ENCODE results near the gene TXNDC11.

Gene TXNDC11

DNA sequence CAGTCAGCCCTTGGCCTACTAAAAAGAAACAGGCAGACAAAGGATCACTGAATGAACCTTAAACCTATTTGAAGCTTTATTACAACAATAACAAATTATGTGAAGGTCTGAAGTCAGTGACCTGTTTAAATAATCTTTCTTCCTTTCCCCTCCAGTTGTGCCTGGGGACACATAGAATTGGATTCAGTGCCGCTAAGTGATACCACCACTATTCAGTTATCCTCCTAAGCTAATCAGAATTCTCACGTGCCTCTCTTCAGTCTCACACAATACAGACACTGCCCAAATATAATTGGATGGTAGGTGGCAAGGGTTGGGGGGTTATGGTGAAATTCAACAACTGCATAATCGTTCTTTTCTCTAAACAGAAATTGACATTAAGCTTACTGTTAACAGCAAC is 11.4 kb downstream of the TXNDC11 start:
- H3K4me3 ChIP-seq (ENCODE audit: low read length), result no peak overlapping the region
- DNase-seq (ENCODE audit: low read depth, low spot score), result no peak

DNA sequence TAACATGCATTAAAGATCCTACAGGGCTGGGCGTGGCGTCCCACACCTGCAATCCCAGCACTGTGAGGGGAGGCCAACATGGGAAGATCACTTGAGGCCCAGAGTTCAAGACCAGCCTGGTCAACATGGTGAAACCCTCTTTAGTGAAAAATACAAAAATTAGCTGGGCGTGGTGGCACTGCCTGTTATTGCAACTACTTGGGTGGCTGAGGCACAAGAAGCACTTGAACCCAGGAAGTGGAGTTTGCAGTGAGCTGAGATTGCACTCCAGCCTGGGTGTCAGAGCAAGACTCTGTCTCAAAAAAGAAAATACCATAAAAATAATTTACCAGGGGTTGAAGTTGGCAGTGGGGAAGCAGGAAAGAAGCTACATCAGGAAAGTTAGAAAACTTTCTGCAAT is 12.9 kb downstream of the TXNDC11 start:
- DNase-seq (ENCODE audit: low read depth, low spot score), result no peak
- no peak overlapping the region for H3K4me3 ChIP-seq (ENCODE audit: low read length)

DNA sequence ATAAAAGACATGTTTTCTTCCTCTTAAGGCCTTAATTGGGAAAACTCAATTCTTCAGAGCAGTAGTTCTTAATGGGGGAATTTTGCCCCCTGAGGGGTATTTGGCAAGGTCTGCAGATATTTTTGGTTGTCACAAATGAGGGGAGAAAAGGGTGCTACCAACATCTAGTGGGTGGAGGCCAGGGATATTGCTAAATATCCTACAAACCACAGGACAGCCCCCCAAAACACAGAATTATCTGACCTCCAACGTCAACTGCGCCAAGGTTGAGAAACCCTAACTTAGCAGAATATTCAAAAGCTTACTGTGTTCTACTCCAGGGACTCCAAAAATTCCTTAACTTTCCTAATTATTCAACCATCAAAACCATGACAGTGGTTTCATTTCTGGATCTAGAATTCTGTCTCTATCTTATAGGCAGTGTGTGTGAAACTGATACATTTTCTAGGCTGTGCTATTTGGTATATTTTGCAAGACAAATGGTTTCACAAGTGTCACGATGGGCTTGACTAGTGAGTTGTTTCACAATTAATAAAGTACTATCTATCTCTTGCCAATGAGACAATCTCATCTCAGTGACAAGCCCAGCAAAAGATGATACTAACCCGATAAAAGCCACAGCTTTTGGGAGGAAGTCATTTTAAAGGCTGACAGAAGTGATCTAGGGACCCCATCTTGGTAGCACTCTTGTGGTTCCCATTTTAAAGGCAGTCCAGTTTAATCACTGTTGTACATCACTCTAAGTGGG is 14.7 kb downstream of the TXNDC11 start:
- DNase-seq (ENCODE audit: low read depth, low spot score), result no peak
- no peak overlapping the region for H3K4me3 ChIP-seq (ENCODE audit: low read length)

DNA sequence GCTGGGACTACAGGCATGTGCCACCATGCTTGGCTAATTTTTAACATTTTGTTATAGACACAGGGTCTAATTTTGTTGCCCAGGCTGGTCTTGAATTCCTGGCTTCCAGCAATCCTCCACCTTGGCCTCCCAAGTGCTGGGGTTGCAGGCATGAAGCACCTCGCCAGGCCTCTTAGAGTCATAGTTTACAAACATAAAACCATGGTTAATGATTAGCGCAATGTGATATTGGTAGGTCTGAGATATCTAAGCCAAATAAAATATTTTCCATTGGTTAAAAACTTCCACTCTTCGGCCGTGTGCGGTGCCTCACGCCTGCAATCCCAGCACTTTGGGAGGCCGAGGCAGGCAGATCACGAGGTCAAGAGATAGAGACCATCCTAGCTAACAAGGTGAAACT is 16.6 kb downstream of the TXNDC11 start:
- H3K4me3 ChIP-seq (ENCODE audit: low read length), result no peak overlapping the region
- DNase-seq (ENCODE audit: low read depth, low spot score), result no peak

DNA sequence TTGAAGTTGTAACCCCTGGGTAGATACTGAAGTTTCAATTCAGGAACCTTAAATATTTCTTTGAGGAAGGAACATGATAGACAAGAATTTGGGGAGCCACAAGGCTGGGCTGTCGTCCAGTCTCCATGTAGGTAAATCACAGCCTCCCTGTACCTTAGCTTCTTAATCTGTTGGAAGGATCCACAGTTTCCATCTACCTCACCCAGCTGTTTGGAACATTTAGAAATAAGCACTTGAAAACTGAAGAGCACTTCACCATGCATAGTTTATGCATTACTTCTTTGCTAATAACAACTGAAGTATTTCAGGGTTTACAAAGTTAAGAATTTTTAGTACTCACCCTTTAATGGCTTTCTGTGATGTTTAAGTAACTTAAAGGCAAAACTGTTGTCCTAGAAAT is 17.2 kb downstream of the TXNDC11 start:
- no peak for DNase-seq (ENCODE audit: low read depth, low spot score)
- no peak overlapping the region for H3K4me3 ChIP-seq (ENCODE audit: low read length)

DNA sequence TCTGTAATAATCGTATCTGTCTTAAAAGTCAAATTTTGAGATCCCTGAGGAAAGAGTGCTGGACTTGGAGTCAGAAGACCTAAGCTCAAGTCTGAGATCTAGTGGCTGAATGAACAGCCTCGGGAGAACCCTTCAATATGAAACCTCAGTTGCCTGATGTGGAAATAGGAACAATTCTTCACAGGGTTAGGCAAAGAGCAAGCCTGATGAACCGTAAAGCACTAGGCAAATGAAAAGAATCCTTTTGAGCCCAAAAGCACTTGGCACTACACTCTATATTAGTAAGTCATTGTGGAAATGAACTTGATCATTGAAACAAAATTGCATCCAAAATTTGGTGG is 20.2 kb downstream of the TXNDC11 start:
- H3K4me3 ChIP-seq (ENCODE audit: low read length), result no peak overlapping the region
- no peak for DNase-seq (ENCODE audit: low read depth, low spot score)

DNA sequence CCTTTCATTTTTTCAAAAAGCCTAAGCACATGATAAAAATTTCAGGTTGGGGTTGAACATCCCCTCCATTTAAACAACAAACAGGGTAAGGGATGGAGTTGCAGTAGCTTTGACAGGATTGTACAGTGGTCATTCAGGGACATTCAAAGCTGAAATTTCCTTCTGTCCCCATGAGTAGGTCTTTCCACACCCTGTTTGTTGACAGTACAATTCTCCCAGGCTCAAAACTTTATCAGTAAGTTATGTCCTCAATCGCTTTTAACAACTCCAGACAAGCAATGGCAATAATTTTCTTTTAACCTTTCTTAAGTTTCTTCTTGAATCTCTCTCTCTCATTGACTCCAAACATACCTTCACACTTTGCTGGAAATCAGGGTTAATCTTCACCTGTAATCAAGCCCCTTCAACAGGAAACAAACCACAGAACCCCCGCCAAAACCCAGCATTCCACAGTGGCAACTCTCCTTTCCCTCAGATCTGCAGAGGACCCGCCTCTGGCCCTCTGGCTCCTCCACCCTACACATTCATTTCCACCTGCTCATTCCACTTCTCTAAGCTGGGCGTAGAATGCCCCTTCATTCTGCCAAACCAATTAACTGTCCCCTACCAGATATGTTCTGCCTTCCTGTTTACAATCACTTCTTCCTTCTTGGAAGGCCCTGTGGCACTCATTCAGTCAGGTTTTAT is 20.7 kb downstream of the TXNDC11 start:
- no peak for DNase-seq (ENCODE audit: low read depth, low spot score)

DNA sequence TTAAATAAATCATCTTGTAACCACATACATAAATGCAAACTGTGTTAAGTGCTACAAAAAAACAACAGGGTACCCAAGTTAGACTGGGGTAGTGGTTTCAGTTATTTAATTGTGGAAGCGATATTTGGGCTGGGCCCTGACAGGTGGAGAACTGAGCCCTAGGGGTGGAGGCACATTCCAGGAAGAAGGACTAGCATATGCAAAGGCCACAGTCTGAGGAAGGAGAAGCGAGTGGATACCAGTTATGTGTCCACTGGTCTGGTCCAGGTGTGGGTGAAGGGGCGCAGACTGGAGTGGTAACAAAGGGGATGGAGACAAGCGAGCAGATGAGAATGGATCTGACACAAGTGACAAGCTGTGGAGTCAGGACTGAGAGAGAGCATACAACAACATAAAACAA is 22.9 kb downstream of the TXNDC11 start:
- no peak for DNase-seq (ENCODE audit: low read depth, low spot score)
- H3K4me3 ChIP-seq (ENCODE audit: low read length), result no peak overlapping the region

More for the DNA sequence above, 20.7 kb downstream of the TXNDC11 start:
- no peak overlapping the region for H3K4me3 ChIP-seq (ENCODE audit: low read length)

DNA sequence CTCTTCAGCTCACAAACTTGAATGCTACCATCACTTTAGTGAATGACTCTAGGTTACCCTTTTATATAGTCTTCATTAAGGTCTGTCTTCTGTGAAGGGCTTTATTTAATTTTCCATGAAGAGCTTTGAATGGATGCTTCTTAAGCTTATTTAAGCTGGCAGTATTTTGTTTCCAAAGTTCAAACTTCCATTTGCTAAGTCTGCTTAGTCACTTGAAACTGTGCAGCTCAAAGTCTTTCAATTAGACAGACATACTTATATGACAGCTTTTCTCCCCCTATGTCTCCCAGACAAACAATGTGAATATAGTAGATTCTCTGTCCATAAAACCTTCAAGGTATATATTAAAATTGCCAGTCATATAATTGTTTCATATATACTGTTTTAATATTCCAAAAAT is 23.5 kb downstream of the TXNDC11 start:
- no peak for DNase-seq (ENCODE audit: low read depth, low spot score)

DNA sequence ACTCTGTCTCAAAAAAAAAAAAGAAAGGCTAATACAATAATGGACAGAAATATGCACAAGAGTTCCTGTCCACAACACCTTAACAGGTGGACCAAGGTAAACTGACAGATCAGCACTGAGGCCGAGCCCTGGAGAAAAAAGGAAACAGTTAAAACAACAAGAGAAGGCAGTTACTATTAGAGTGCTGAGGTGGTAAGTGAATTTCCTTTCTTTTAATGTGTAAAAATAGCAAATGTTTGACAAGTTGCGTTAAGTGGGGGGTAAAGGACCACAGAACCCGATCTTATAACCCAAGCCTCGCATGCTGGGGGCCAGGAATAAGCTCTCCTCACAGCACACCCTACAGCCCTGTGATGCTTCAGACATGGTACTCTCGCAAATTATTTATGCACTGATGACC is 24.8 kb downstream of the TXNDC11 start:
- H3K4me3 ChIP-seq (ENCODE audit: low read length), result no peak overlapping the region
- peak; percentile 15 for DNase-seq (ENCODE audit: low read depth, low spot score)

More for the DNA sequence above, 23.5 kb downstream of the TXNDC11 start:
- no peak overlapping the region for H3K4me3 ChIP-seq (ENCODE audit: low read length)

DNA sequence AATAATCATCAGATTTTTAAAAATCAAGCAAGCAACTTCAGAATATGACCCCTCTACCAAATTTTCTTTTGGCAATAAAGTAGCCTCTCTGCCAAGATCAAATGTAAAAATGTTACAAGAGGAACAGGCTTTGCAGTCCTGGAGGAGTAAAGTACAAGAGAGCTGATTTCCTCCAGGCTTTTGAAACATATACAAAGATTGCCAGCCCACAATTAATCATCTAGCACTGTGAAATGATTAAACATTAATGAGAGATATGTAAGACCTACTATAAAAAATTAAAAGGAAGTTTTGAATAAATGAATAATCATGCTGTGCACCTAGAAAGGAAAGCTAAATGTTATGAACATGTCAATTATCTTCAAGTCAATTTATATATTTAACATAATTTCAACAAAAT is 26.3 kb downstream of the TXNDC11 start:
- DNase-seq (ENCODE audit: low read depth, low spot score), result no peak
- H3K4me3 ChIP-seq (ENCODE audit: low read length), result no peak overlapping the region

DNA sequence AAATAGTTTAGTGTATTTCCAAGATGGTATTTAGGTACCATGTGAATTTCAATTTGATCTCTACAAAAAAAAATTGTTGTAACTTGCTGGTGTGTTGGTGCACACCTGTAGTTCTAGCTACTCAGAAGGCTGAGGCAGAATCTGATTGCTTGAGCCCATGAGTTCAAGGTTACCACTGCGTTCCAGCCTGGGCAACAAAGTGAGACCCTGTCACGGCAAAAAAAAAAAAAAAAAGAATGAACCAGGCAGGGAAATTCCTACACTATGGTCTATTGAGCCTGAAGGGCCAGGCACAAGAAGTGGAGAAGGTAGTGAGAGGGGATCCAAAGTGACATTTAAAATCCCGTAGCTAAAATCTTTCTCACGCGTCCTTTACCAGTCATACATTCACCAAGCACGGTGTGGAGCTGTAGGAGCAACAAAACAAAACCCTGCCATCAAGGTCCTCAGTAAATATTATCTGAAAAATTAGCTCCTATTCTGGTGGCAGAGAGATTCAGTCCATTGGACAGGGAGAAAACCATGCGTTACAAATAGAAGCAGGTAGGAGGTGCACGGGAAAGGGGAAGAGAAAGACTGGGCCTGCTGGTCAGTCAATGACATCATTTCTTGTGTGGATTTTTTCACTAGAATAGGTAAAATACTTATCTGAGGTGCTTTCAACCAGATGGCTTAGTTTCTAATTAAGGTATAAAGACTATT is 27.3 kb downstream of the TXNDC11 start:
- no peak overlapping the region for H3K4me3 ChIP-seq (ENCODE audit: low read length)
- no peak for DNase-seq (ENCODE audit: low read depth, low spot score)

DNA sequence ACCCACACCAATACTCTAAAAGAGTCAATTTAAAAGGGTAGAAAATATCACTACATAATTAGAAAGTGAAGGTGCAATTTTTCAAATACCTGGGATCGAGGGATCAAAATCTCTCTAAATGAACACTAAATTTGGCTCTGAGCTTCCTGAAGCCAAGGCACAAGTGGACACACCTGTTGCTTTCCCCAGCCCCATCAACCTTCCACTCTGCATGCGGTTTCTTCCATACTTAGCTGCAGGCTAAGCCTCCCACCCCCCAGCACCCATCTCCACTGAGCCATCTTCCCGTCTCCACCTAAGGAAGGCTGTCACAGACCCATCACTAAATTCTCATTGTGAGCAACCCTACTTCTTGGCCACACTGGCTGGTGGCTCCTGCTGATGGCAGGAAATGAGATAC is 30.5 kb downstream of the TXNDC11 start:
- no peak for DNase-seq (ENCODE audit: low read depth, low spot score)
- H3K4me3 ChIP-seq (ENCODE audit: low read length), result no peak overlapping the region

DNA sequence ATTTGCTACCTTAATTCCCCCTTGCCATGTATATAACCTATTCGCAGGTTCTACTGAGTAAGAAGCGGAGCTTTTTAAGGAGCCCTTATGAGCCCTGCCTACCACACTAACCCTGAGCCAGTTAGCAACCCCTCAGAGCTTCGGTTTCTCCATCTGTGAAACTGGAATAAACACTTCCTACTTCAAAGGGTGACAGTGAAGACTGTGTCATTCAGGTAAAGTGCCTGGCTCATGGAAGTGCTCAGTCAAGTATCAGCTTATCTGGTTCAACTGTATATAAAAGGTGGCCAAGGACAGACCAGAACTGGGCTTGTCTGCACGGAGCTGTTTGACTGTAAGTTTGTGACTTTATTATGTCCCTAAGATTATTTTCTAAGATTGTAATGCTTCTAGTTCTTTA is 31.0 kb downstream of the TXNDC11 start:
- no peak overlapping the region for H3K4me3 ChIP-seq (ENCODE audit: low read length)
- no peak for DNase-seq (ENCODE audit: low read depth, low spot score)

DNA sequence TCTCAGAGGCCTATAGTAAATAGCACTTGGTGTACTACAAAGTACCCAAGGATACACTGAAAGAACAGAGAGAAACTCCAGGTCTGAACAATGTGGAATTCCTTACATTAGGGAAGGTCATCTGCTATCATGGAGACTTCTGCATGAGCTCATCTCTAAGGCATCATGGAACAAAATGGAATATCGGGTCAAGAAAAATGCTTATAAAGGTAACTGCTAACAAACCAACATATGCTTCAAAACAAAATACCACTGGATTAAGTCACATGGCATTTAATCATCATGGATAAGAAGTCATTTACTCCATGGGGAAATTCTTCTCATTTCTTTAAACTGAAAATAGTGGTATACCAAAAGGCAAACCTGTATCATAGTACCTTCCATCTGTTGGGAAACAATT is 34.2 kb downstream of the TXNDC11 start:
- H3K4me3 ChIP-seq (ENCODE audit: low read length), result no peak overlapping the region
- DNase-seq (ENCODE audit: low read depth, low spot score), result no peak

DNA sequence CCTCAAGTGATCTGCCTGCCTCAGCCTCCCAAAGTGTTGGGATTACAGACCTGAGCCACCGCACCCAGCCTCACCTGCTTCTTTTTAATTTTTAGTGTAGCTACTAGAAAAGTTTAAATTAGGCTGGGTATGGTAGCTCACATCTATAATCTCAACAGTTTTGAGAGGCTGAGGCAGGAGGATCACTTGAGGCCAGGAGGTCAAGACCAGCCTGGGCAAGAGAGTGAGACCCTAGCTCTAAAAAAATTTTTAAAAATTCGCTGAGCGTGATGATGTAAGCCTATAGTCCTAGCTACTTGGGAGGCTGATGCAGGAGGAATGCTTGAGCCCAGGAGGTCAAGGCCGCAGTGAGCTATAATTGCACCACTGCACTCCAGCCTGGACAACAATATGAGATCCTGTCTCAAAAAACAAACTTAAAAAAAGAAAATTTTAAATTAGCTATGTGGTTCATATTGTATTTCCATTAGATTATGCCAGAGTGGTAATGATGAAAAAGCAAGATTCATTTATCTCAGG is 34.9 kb downstream of the TXNDC11 start:
- H3K4me3 ChIP-seq (ENCODE audit: low read length), result no peak overlapping the region
- no peak for DNase-seq (ENCODE audit: low read depth, low spot score)

DNA sequence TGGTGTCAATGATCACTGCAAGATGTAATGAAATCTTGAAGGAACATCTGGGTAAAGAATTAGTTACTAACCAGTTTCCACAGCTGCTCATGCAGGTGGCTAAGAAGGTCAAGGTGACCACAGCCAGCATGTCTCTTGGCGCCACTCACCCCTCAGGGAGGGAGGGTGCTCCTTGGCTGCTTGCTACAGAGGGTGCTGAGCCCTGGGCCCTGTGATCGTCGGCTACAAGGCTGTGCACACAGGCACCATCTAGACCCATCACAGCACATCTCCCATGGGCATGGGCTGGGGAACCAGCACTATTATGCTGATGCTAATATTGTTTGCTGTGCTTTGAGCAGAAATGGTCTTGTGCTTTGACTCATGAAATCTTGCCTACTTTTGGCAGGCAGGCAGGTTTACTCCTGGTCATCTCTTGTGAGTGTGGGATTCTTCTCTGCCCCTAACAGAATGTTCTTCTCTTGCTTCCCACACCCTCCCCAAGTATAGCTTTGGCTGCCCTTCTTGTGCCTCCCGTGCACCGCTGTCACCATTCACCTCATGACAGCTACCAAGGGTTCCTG is 36.4 kb downstream of the TXNDC11 start:
- H3K4me3 ChIP-seq (ENCODE audit: low read length), result no peak overlapping the region
- no peak for DNase-seq (ENCODE audit: low read depth, low spot score)

DNA sequence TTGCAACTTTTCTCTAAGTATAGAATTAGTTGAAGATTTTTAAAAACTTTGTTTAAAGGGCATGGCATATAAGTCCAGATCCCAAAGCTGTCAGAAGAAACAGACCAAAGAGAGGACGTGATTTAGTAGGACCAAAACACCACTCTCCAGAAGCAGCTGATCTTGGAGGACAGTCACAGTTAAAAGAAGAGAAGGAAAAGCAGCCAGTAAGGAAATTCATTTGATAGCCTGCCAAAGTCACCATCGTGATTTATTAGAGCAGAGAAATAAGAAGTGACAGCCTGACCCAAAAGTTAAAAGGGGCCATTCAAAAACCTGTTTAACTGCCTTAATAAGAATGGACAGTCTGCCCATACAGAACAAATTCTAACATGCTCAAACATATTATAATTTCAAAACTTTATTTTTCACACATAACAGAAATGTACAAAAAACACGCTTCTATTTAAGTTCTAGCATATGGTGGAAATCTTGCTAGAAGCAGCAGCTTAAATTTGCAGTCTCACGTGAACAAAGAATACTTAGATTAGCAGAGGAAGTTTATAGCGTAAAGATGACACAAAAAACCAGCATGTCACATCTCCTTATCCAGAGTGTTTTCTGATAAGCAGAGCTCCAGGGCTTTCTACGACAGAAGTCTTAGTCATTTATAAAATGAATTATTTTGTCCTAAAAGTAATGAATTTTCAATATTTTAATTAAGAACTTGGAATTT is 37.2 kb downstream of the TXNDC11 start:
- DNase-seq (ENCODE audit: low read depth, low spot score), result no peak
- no peak overlapping the region for H3K4me3 ChIP-seq (ENCODE audit: low read length)

DNA sequence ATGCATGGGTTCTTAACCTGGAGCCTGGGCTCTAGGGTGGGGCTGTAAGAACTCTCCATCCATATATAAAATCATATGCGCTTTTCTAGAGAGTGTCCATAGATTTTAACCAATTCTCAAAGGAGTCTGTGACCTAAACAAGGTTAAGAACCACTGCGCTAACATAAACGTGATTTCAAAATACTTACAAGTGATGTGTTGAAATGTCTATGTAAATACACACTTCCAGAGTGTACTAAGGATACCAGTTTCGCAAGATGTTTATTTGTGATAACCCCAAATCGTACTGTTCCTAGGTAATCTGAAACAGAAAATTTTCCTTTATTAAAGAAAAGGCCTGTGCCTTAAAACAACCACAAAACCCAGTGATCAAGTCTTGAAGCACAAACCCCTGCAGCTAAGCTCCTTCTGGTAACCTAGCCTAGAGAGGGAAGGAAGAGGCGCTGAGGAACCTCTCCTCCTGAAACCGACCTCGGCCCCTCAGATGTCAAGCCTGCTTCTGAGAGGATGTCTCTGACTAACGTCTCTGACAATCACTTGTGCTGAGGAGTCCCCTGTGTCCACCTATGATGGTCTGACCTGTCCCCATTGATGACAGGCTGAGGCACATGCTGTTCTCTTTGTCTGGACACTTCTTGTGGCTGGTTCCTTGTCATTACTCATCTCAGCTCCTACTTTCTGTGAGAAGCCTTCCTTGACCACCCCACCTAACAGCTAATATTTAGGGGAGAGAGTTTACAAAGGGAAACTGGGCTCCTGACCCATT is 42.2 kb downstream of the TXNDC11 start:
- no peak overlapping the region for H3K4me3 ChIP-seq (ENCODE audit: low read length)
- no peak for DNase-seq (ENCODE audit: low read depth, low spot score)
